IMR-90 (cell line): ENCODE measurements around the gene MRPL50. TPM values are rescaled to one million over a fixed set of nuclear protein-coding genes. Genes with fewer than 3 reads are reported as not detected.

ENCODE experiments used
- ATAC-seq: fragments of 200-7000 bp; cut with Tn5 transposase; 2 replicates; pipeline ENCODE4 v1.9.1; 2020; ENCODE audit warnings: low read depth, mild to moderate bottlenecking, moderate library complexity
- BruUV-seq: library from RNA; stranded (reverse); fragments of 400-500 nt; replicated peaks from 2 replicates; lab custom pipeline; 2021; lab: Mats Ljungman, UMichigan
- CTCF ChIA-PET: fragments of 300-600 bp; formaldehyde crosslinking; extraction: SDS; loops from one replicate; lab custom pipeline; 2021; ENCODE audit warnings: antibody characterized with exemption; lab: Yijun Ruan, JAX
- POLR2A ChIA-PET: fragments of 300-600 bp; sonication (Branson Sonifier 250); formaldehyde crosslinking; loops from one replicate; lab custom pipeline; 2022; ENCODE audit warnings: antibody characterized with exemption; ENCODE audit not compliant: unreplicated experiment; lab: Charles Lee
- DNase-seq: peaks from one replicate; pipeline ENCODE4 v3.0.0; 2013
- H2AFZ ChIP-seq: replicated peaks from 2 replicates; pipeline ENCODE3; 2013; ENCODE audit warnings: low read length, mild to moderate bottlenecking; ENCODE audit not compliant: poor library complexity
- H2AK5ac ChIP-seq: 2 replicates; pipeline ENCODE4 v1.6.1; 2013; ENCODE audit warnings: low read depth, low read length, inconsistent platforms
- H2AK9ac ChIP-seq: replicated peaks from 2 replicates; pipeline ENCODE3; 2013; ENCODE audit warnings: mild to moderate bottlenecking, low read depth, low read length, moderate library complexity; ENCODE audit not compliant: poor library complexity
- H2BK120ac ChIP-seq: 2 replicates; pipeline ENCODE4 v1.6.1; 2013; ENCODE audit warnings: low read depth, low read length, inconsistent platforms
- H2BK15ac ChIP-seq: 3 replicates; pipeline ENCODE4 v1.6.1; 2013; ENCODE audit warnings: low read depth, low read length, inconsistent platforms
- H2BK20ac ChIP-seq: 2 replicates; pipeline ENCODE4 v1.6.1; 2013; ENCODE audit warnings: low read depth, mild to moderate bottlenecking, inconsistent platforms, low read length, moderate library complexity
- H2BK5ac ChIP-seq: 2 replicates; pipeline ENCODE4 v1.6.1; 2013; ENCODE audit warnings: mild to moderate bottlenecking, low read depth, low read length, inconsistent platforms; ENCODE audit not compliant: poor library complexity, severe bottlenecking
- H3K14ac ChIP-seq: replicated peaks from 2 replicates; pipeline ENCODE4 v1.6.1; 2013; ENCODE audit warnings: low read depth, low read length, inconsistent platforms
- H3K18ac ChIP-seq: 2 replicates; pipeline ENCODE4 v1.6.1; 2013; ENCODE audit warnings: low read depth, low read length, control low read depth
- H3K23ac ChIP-seq: 2 replicates; pipeline ENCODE4 v1.6.1; 2013; ENCODE audit warnings: low read depth, low read length, inconsistent platforms
- H3K27ac ChIP-seq: 2 replicates; pipeline ENCODE4 v1.5.1; 2013; ENCODE audit warnings: mild to moderate bottlenecking, control low read depth, low read length; ENCODE audit not compliant: insufficient read depth
- H3K27me3 ChIP-seq: 2 replicates; pipeline ENCODE4 v1.6.1; 2013; ENCODE audit warnings: low read length; ENCODE audit not compliant: control insufficient read depth, insufficient read depth
- H3K36me3 ChIP-seq: 2 replicates; pipeline ENCODE4 v1.6.1; 2013; ENCODE audit warnings: low read length, mixed read lengths; ENCODE audit not compliant: control insufficient read depth, insufficient read depth
- H3K4ac ChIP-seq: 2 replicates; pipeline ENCODE4 v1.6.1; 2013; ENCODE audit warnings: low read depth, low read length, inconsistent platforms
- H3K4me1 ChIP-seq: 2 replicates; pipeline ENCODE4 v1.6.1; 2013; ENCODE audit warnings: low read length, mixed read lengths; ENCODE audit not compliant: control insufficient read depth, insufficient read depth
- H3K4me2 ChIP-seq: 2 replicates; pipeline ENCODE4 v1.6.1; 2013; ENCODE audit warnings: low read depth, mild to moderate bottlenecking, control low read depth, low read length, moderate library complexity
- H3K4me3 ChIP-seq: 2 replicates; pipeline ENCODE4 v1.5.1; 2013; ENCODE audit warnings: low read depth, mild to moderate bottlenecking, control low read depth, low read length, moderate library complexity; ENCODE audit not compliant: insufficient read depth
- H3K56ac ChIP-seq: 2 replicates; pipeline ENCODE4 v1.6.1; 2013; ENCODE audit warnings: low read length, inconsistent platforms; ENCODE audit not compliant: insufficient read depth; ENCODE audit errors: extremely low read depth
- H3K79me1 ChIP-seq, 2 experiments: 2 replicates each; pipeline ENCODE4 v1.6.1; 2013; ENCODE audit warnings: low read length in 2 of 2, inconsistent platforms in 1 of 2, low read depth in 1 of 2
- H3K9ac ChIP-seq: 2 replicates; pipeline ENCODE4 v1.6.1; 2013; ENCODE audit warnings: low read depth, low read length, control low read depth
- H3K9me1 ChIP-seq: 2 replicates; pipeline ENCODE4 v1.6.1; 2013; ENCODE audit warnings: low read length, inconsistent platforms; ENCODE audit not compliant: insufficient read depth
- H3K9me3 ChIP-seq: 2 replicates; pipeline ENCODE4 v1.6.1; 2013; ENCODE audit warnings: low read length; ENCODE audit not compliant: control insufficient read depth, insufficient read depth
- H4K20me1 ChIP-seq: 2 replicates; pipeline ENCODE4 v1.6.1; 2013; ENCODE audit warnings: low read length, inconsistent platforms; ENCODE audit not compliant: insufficient read depth
- H4K5ac ChIP-seq: 2 replicates; pipeline ENCODE4 v1.6.1; 2013; ENCODE audit warnings: mild to moderate bottlenecking, low read depth, low read length, control low read depth
- H4K8ac ChIP-seq, 2 experiments: 2 replicates each; pipeline ENCODE4 v1.6.1; 2013; ENCODE audit warnings: low read depth in 2 of 2, low read length in 2 of 2, control low read depth in 1 of 2, inconsistent platforms in 1 of 2
- H4K91ac ChIP-seq: 2 replicates; pipeline ENCODE4 v1.6.1; 2013; ENCODE audit warnings: low read depth, low read length, inconsistent platforms; ENCODE audit not compliant: insufficient read depth
- FOS ChIP-seq: fragments of 150-350 bp; IDR thresholded peaks from 2 replicates; pipeline ENCODE4 v1.6.1; 2016; ENCODE audit warnings: low read depth, low read length
- NFE2L2 ChIP-seq: fragments of 150-350 bp; IDR thresholded peaks from 2 replicates; pipeline ENCODE4 v1.6.1; 2016; ENCODE audit warnings: low read depth, mild to moderate bottlenecking, low read length
- POLR2A ChIP-seq: IDR thresholded peaks from 2 replicates; pipeline ENCODE4 v1.6.1; 2012; ENCODE audit warnings: mild to moderate bottlenecking, low read depth, low read length
- RCOR1 ChIP-seq: IDR thresholded peaks from 2 replicates; pipeline ENCODE4 v1.6.1; 2012; ENCODE audit warnings: mild to moderate bottlenecking, low read length, improper control_type of control experiment; ENCODE audit not compliant: insufficient replicate concordance
- WGBS, 2 experiments: methylation state at CpG; one replicate each; pipeline versions ENCODE4 v1.1.5 to v1.1.7; 2013; ENCODE audit warnings: missing lambda C conversion rate in 2 of 2; ENCODE audit not compliant: insufficient read length in 1 of 2; ENCODE audit errors: extremely low coverage in 2 of 2; 5-methylcytosine and 5-hydroxymethylcytosine counted together
- dilution Hi-C: fragments of 300-500 bp; cut with HindIII; formaldehyde crosslinking; loops from one replicate; pipeline ENCODE4 v1.14.3; 2018; ENCODE audit warnings: low sequenced_read_pairs; ENCODE audit not compliant: unreplicated experiment
- in situ Hi-C: fragments of 300-500 bp; cut with MboI; formaldehyde crosslinking; loops from 3 replicates; pipeline ENCODE4 v1.14.3; 2019; ENCODE audit warnings: low sequenced_read_pairs, inconsistent platforms, mixed read lengths
- intact Hi-C: fragments of 100-400 bp; cut with micrococcal nuclease; formaldehyde crosslinking; loops from 2 replicates; pipeline ENCODE4 v1.10.0; 2022
- polyA plus RNA-seq, 3 experiments: library from polyadenylated mRNA; depleted of rRNA; stranded (reverse); fragments of >200 nt; gene quantifications; 2 replicates each; pipeline ENCODE4 v1.2.3, GENCODE V29; 2012; ENCODE audit warnings: low replicate concordance in 1 of 3
- total RNA-seq: library from RNA; depleted of rRNA; stranded (reverse); fragments of >200 nt; gene quantifications from 2 replicates; pipeline ENCODE4 v1.2.3, GENCODE V29; 2012
- TF ChIP-seq, protein P1 (sequence below): fragments of 150-350 bp; IDR thresholded peaks from 2 replicates; pipeline ENCODE4 v1.6.1; 2017; ENCODE audit warnings: mild to moderate bottlenecking, antibody characterized with exemption, low read length, low read depth

The MRPL50 gene
- total and polyA plus RNA-seq, 2 of the 4 experiments (the other 2 are of a cell fraction): 7.5 to 8.6 TPM

GRCh38 chr9:101408374-101409078, 10.1 kb upstream of the MRPL50 start:
- Histone ChIP-seq H2AFZ (no peak overlapping the region), H3K27me3 (no peaks in the 10 kb centered on the region), H3K9me1 (no peaks in the 10 kb centered on the region), H3K56ac (no peak overlapping the region), H3K36me3 (peaks cover 35% of the 10 kb centered on the region), H3K27ac (no peak overlapping the region), H2BK5ac (no peak overlapping the region), H3K4me3 (no peak overlapping the region), H3K9me3 (peaks cover 64% of the 10 kb centered on the region), H2BK20ac (no peak overlapping the region), H4K91ac (no peak overlapping the region), H4K8ac (no peak overlapping the region), H2AK9ac (no peak overlapping the region), H3K4me2 (no peak overlapping the region), H2BK15ac (no peak overlapping the region), H2AK5ac (no peak overlapping the region), H3K23ac (no peak overlapping the region), H2BK120ac (no peak overlapping the region), H4K20me1 (no peaks in the 10 kb centered on the region), H3K14ac (no peak overlapping the region), H3K79me1 (peaks cover 0 to 9% of the 10 kb centered on the region in 2 experiments; a peak in 1 of 4 replicates), H3K4ac (no peak overlapping the region), H4K5ac (no peak overlapping the region), H3K4me1 (no peaks in the 10 kb centered on the region), H3K9ac (no peak overlapping the region), H3K18ac (no peak overlapping the region)
- dilution Hi-C loops (no loop called here), in situ Hi-C loops (no loop called here), intact Hi-C loops (no loop called here)
- no CpG with 5 or more reads among the region's 5 CpGs for WGBS, 2 experiments
- ATAC-seq (no peak), DNase-seq (no peak)
- TSS peak; percentile 18 for BruUV-seq
- no peak for TF ChIP-seq FOS
- TF ChIP-seq, protein P1, sequence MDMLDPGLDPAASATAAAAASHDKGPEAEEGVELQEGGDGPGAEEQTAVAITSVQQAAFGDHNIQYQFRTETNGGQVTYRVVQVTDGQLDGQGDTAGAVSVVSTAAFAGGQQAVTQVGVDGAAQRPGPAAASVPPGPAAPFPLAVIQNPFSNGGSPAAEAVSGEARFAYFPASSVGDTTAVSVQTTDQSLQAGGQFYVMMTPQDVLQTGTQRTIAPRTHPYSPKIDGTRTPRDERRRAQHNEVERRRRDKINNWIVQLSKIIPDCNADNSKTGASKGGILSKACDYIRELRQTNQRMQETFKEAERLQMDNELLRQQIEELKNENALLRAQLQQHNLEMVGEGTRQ: no peak
- TF ChIP-seq POLR2A: no peak
- TF ChIP-seq NFE2L2: no peak
- no peak for TF ChIP-seq RCOR1
- ChIA-PET POLR2A (no interaction called here), CTCF (no interaction called here)
